ENCODE data around the gene CCDC136.

Gene CCDC136

DNA sequence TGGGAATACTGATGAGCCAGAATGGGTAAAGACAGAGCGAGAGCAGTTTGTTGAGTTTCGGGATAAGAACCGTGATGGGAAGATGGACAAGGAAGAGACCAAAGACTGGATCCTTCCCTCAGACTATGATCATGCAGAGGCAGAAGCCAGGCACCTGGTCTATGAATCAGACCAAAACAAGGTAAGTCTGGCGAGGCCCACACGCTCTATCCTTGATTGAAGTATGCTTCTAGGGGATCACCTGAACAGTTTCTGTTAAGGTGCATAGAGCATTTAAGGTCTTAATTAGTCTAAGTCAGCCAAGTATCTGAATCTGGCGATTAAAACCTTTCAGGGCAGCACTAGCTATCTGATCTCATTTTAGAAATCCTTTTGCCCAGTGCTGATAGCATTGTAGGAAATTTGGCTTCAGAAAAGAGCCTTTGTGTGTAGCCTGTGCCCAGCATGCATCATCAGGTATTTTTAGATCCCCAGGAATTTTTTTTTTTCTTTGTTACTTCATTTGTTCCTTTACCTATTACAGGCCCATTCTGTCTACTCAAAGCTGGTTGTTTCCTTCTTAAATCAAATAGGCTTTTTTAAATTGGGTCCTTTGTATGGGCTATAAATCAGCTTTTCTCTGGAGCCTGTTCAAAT, 24.2 kb upstream of the CCDC136 start:
- Histone ChIP-seq H3K4me1 (ENCODE audit: insufficient read depth, poor library complexity, severe bottlenecking) (no peaks in the 10 kb centered on the region), H3K36me3 (ENCODE audit: low read depth) (peaks cover 92% of the 10 kb centered on the region), H3K27me3 (ENCODE audit: insufficient read depth, poor library complexity, severe bottlenecking) (no peaks in the 10 kb centered on the region), H3K4me3 (ENCODE audit: severe bottlenecking) (no peak overlapping the region), H3K9me3 (ENCODE audit: severe bottlenecking) (no peaks in the 10 kb centered on the region), H3K27ac (ENCODE audit: poor library complexity, severe bottlenecking) (no peak overlapping the region)
- TF ChIP-seq CTCF (IDR thresholded peaks at IDR 0.05; ENCODE audit: poor library complexity, severe bottlenecking): no peak
- DNase-seq (ENCODE audit: low spot score): no peak
- no peak for ATAC-seq (ENCODE audit: low read depth)

GRCh38 chr7:128770233-128770632, 21.5 kb upstream of the CCDC136 start:
- DNase-seq (ENCODE audit: low spot score): no peak
- Histone ChIP-seq H3K9me3 (ENCODE audit: severe bottlenecking) (no peaks in the 10 kb centered on the region), H3K36me3 (ENCODE audit: low read depth) (peaks cover 65% of the 10 kb centered on the region), H3K4me1 (ENCODE audit: insufficient read depth, poor library complexity, severe bottlenecking) (no peaks in the 10 kb centered on the region), H3K4me3 (ENCODE audit: severe bottlenecking) (no peak overlapping the region), H3K27ac (ENCODE audit: poor library complexity, severe bottlenecking) (no peak overlapping the region), H3K27me3 (ENCODE audit: insufficient read depth, poor library complexity, severe bottlenecking) (no peaks in the 10 kb centered on the region)
- TF ChIP-seq CTCF (IDR thresholded peaks at IDR 0.05; ENCODE audit: poor library complexity, severe bottlenecking): no peak
- no peak for ATAC-seq (ENCODE audit: low read depth)

- Histone ChIP-seq H3K4me1 (ENCODE audit: insufficient read depth, poor library complexity, severe bottlenecking) (no peaks in the 10 kb centered on the region), H3K9me3 (ENCODE audit: severe bottlenecking) (no peaks in the 10 kb centered on the region), H3K36me3 (ENCODE audit: low read depth) (peaks cover 31% of the 10 kb centered on the region), H3K27ac (ENCODE audit: poor library complexity, severe bottlenecking) (no peak overlapping the region), H3K27me3 (ENCODE audit: insufficient read depth, poor library complexity, severe bottlenecking) (no peaks in the 10 kb centered on the region), H3K4me3 (ENCODE audit: severe bottlenecking) (no peak overlapping the region)
- no peak for TF ChIP-seq CTCF (IDR thresholded peaks at IDR 0.05; ENCODE audit: poor library complexity, severe bottlenecking)
- no peak for DNase-seq (ENCODE audit: low spot score)
- no peak; the same call in 2 of the 3 replicates for ATAC-seq (ENCODE audit: low read depth)
Observed at GRCh38 chr7:128773604-128774003, 18.2 kb upstream of the CCDC136 start.

DNA sequence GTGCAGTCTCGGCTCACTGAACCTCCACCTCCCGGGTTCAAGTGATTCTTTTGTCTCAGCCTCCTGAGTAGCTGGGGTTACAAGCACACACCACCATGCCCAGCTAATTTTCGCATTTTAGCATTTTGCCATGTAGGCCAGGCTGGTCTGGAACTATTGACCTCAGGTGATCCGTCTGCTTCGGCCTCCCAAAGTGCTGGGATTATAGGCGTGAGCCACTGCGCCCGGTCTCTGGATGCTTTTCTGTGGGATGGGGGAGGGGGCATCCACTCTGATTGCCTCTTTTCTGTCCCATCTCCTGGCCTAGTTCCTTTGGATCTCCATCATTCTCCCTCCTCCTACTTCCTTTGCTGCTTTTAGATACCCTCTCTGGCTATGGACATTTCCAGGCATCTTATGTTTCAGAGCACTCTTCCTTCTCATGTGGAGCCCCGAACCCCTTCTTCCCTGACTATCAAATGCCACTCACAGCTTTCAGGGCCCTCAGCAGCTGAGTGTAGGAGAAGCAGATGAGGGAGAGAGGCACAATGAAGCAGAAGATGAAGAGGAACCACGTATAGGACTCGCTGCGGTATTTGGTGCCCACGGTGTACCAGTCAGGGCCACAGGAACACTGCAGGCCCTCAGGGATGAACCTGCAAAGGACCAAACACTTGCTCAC, 17.6 kb upstream of the CCDC136 start:
- no peaks in the 10 kb centered on the region for H3K9me3 ChIP-seq (ENCODE audit: severe bottlenecking)
- ATAC-seq (ENCODE audit: low read depth): peak; percentile 26; the same call in 1 of the 3 replicates
- H3K4me3 ChIP-seq (ENCODE audit: severe bottlenecking): no peak overlapping the region
- no peak for TF ChIP-seq CTCF (IDR thresholded peaks at IDR 0.05; ENCODE audit: poor library complexity, severe bottlenecking)
- H3K36me3 ChIP-seq (ENCODE audit: low read depth): peaks cover 26% of the 10 kb centered on the region
- H3K27me3 ChIP-seq (ENCODE audit: insufficient read depth, poor library complexity, severe bottlenecking): no peaks in the 10 kb centered on the region
- H3K4me1 ChIP-seq (ENCODE audit: insufficient read depth, poor library complexity, severe bottlenecking): no peaks in the 10 kb centered on the region
- no peak overlapping the region for H3K27ac ChIP-seq (ENCODE audit: poor library complexity, severe bottlenecking)
- no peak for DNase-seq (ENCODE audit: low spot score)

DNA sequence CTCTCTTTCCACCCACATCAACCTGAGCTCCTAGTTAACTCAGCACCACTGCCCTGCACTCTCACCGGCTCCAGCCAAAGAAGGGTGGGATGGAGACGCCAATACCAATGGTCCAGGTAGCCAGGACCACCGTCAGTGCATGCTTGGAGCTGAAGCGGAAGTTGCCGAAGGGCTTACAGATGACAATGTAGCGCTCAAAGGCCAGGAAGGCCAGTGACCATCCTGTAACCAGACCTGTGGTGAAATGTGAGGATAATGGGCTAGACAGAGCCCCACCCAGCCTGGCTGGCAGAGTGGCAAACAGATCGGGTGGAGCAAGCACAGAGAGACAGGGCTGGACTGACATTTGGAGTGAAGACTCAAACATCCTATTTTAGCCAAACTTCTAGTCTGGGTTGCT, 16.8 kb upstream of the CCDC136 start:
- H3K9me3 ChIP-seq (ENCODE audit: severe bottlenecking): no peaks in the 10 kb centered on the region
- peaks cover 18% of the 10 kb centered on the region for H3K36me3 ChIP-seq (ENCODE audit: low read depth)
- peak; percentile 35; the same call in 2 of the 3 replicates for ATAC-seq (ENCODE audit: low read depth)

More for the DNA sequence above, 16.8 kb upstream of the CCDC136 start:
- Histone ChIP-seq H3K27ac (ENCODE audit: poor library complexity, severe bottlenecking) (no peak overlapping the region), H3K4me1 (ENCODE audit: insufficient read depth, poor library complexity, severe bottlenecking) (no peaks in the 10 kb centered on the region), H3K4me3 (ENCODE audit: severe bottlenecking) (no peak overlapping the region), H3K27me3 (ENCODE audit: insufficient read depth, poor library complexity, severe bottlenecking) (no peaks in the 10 kb centered on the region)
- no peak for TF ChIP-seq CTCF (IDR thresholded peaks at IDR 0.05; ENCODE audit: poor library complexity, severe bottlenecking)
- DNase-seq (ENCODE audit: low spot score): no peak
